Heart right ventricle (tissue), 16 donors: ENCODE results near the gene PXDC1. TPM values are rescaled to one million over a fixed set of nuclear protein-coding genes. Genes with fewer than 3 reads are reported as not detected.

Source experiments
- ATAC-seq, 8 donors: fragments of 200-7000 bp; cut with Tn5 transposase; one replicate each; pipeline ENCODE4 v1.9.1; 2020; ENCODE audit warnings: mild to moderate bottlenecking in 8 of 8, moderate library complexity in 8 of 8, moderate number of reproducible peaks in 1 of 8
- DNase-seq, 2 donors: peaks; one replicate each; pipeline ENCODE4 v3.0.0-alpha.2; 2020
- H3K27ac ChIP-seq, 10 donors: fragments of 200-600 bp; sonication (generic) in 2 of 10; one replicate each; pipeline versions ENCODE4 v1.5.0 to v1.8.0; 2020 to 2022; ENCODE audit warnings: mild to moderate bottlenecking in 3 of 10
- H3K27me3 ChIP-seq, 7 donors: fragments of 200-600 bp; one replicate each; pipeline ENCODE4 v1.8.0; 2021 to 2022; ENCODE audit warnings: mild to moderate bottlenecking in 2 of 7
- H3K36me3 ChIP-seq, 9 donors: fragments of 200-600 bp; sonication (generic) in 1 of 9; one replicate each; pipeline versions ENCODE4 v1.5.0 to v1.8.0; 2020 to 2022; ENCODE audit warnings: mild to moderate bottlenecking in 2 of 9
- H3K4me1 ChIP-seq, 9 donors: fragments of 200-600 bp; sonication (generic) in 1 of 9; one replicate each; pipeline versions ENCODE4 v1.5.0 to v1.8.0; 2020 to 2022; ENCODE audit warnings: mild to moderate bottlenecking in 4 of 9
- H3K4me3 ChIP-seq, 10 donors: fragments of 200-600 bp; sonication (generic) in 2 of 10; one replicate each; pipeline versions ENCODE4 v1.5.0 to v1.8.0; 2020 to 2022; ENCODE audit warnings: mild to moderate bottlenecking in 7 of 10, moderate library complexity in 2 of 10
- H3K9me3 ChIP-seq, 11 donors: fragments of 200-600 bp in 10 of 11; sonication (generic) in 2 of 11; one replicate each; pipeline versions ENCODE4 v1.5.0 to v1.8.0; 2013 to 2022; ENCODE audit warnings: mild to moderate bottlenecking in 2 of 11, control low read depth in 1 of 11, moderate library complexity in 1 of 11
- WGBS, 2 donors: extraction: QIAGEN DNeasy Blood & Tissue Kit; methylation state at CpG; one replicate each; pipeline ENCODE4 v1.1.7; 2013; ENCODE audit warnings: inconsistent platforms in 1 of 2; 5-methylcytosine and 5-hydroxymethylcytosine counted together
- intact Hi-C, 10 donors: fragments of 100-400 bp; cut with DNase I; formaldehyde crosslinking; loops; one replicate each; pipeline versions ENCODE4 v1.11.1 to v1.14.2; 2022
- polyA plus RNA-seq, 2 donors: library from polyadenylated mRNA; stranded (reverse); fragments of 200-250 nt; gene quantifications; one replicate each; pipeline ENCODE4 v1.2.3, GENCODE V29; 2013
- total RNA-seq, 10 donors: library from RNA; stranded (reverse); fragmentation: NEBNext Ultra II Directional in 3 of 10; extraction: Animal tissue kit (Norgen Biotek cat#: 25700) in 3 of 10; gene quantifications; one replicate each; pipeline versions ENCODE4 v1.2.1 to v1.2.4, GENCODE V29; 2021 to 2023
- TF ChIP-seq, protein P1 (sequence below), 9 donors: fragments of 200-600 bp; sonication (generic) in 2 of 9; IDR thresholded peaks; one replicate each; pipeline versions ENCODE4 v1.5.0 to v1.8.0; 2021 to 2022; ENCODE audit warnings: antibody characterized with exemption in 9 of 9, mild to moderate bottlenecking in 5 of 9, moderate library complexity in 1 of 9
- donor health status: Arrhythmogenic right ventricular cardiomyopathy.
- donor health status: ischemic (EF 13 %, LVEDD 7.1; RV severe dilation, severe dysfunction).
- donor health status: healthy with polysubstance abuse.
- donor health status: DM: no; HTN: yes; CAD: no.
- donor health status: DM: no; HTN: no; CAD: no.
- donor health status: ischemic (EF 25% LVEDD 6.9; RV normal size, moderate dysfunction).
- donor health status: ischemic (EF 25% LVEDD 5.7; RV mildly dilated, moderate dysfunction).
- donor health status: healthy.
- donor health status: DM: yes; HTN: yes; CAD: no.
- donor health status: Ischemic cardiomyopathy.
- donor health status: ischemic (EF 35%, LVEDD 5.7; RV mildly dilated, moderate dysfunction).
- donor health status: nonischemic (EF 11% LVEDD 7.7; RV severe dilation, severe dysfunction).
- donor health status: DM: yes; HTN: yes; CAD: no.
- donor health status: PGD.
- donor health status: ischemic (EF 29% LVEDD 5.4; RV normal size, mild dysfunction).
- donor health status: nonischemic (EF 23%, LVEDD 6.1; RV moderate dilation, normal function).

Gene PXDC1
- total and polyA plus RNA-seq, 12 donors = 11.3 to 69.9 (median 21.7) TPM

DNA sequence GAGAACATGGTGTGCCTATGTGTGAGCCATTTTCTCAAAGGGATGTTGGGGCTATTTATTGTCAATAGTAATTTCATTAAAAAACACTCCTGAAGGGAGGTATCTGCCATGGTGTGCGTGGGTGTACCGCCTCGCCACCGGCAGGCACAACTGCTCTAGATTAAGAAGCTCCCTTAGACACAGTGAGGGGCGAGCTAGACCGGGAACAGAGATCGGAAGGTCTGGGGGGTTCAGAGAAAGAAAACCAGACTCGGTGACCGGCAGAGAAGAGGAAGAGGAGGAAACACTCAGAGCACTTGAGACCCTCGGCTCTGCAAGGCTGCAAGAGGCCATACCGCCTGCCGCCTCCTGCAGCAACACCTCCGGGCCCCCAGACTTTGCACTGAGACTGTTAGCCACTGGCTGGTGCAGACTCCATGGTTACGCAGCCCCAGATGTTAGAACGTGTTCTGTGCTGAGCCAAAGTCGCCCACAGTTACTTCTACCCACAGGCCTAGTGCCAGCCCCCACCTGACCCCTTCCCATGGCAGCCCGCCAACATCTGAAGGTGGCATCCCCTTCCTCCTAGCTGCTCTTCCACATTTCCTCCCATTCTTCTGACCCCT, 18.1 kb downstream of the PXDC1 start:
- intact Hi-C loops = loop anchor here (2.0 to 10.0 kb wide), 13 partner anchors 279 to 609 kb away; partner anchors contain the start of gene SLC22A23 (in 3 of the 10)
- Histone ChIP-seq H3K4me3 (no peak overlapping the region), H3K27ac (no peak overlapping the region), H3K9me3 (peaks cover 0 to 8% (median 0%) of the 10 kb centered on the region in 11 donors), H3K27me3 (no peaks in the 10 kb centered on the region), H3K36me3 (peaks cover 0 to 93% (median 43%) of the 10 kb centered on the region in 9 donors), H3K4me1 (peaks cover 0 to 40% (median 13%) of the 10 kb centered on the region in 9 donors)
- ATAC-seq (peak in 1 of 8 donors; percentile 18), DNase-seq (no peak)
- WGBS, 2 donors = 88 to 89% methylated on average over 17 of the region's 17 CpGs
- TF ChIP-seq, protein P1, sequence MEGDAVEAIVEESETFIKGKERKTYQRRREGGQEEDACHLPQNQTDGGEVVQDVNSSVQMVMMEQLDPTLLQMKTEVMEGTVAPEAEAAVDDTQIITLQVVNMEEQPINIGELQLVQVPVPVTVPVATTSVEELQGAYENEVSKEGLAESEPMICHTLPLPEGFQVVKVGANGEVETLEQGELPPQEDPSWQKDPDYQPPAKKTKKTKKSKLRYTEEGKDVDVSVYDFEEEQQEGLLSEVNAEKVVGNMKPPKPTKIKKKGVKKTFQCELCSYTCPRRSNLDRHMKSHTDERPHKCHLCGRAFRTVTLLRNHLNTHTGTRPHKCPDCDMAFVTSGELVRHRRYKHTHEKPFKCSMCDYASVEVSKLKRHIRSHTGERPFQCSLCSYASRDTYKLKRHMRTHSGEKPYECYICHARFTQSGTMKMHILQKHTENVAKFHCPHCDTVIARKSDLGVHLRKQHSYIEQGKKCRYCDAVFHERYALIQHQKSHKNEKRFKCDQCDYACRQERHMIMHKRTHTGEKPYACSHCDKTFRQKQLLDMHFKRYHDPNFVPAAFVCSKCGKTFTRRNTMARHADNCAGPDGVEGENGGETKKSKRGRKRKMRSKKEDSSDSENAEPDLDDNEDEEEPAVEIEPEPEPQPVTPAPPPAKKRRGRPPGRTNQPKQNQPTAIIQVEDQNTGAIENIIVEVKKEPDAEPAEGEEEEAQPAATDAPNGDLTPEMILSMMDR (IDR thresholded peaks at IDR 0.05) = no peak

DNA sequence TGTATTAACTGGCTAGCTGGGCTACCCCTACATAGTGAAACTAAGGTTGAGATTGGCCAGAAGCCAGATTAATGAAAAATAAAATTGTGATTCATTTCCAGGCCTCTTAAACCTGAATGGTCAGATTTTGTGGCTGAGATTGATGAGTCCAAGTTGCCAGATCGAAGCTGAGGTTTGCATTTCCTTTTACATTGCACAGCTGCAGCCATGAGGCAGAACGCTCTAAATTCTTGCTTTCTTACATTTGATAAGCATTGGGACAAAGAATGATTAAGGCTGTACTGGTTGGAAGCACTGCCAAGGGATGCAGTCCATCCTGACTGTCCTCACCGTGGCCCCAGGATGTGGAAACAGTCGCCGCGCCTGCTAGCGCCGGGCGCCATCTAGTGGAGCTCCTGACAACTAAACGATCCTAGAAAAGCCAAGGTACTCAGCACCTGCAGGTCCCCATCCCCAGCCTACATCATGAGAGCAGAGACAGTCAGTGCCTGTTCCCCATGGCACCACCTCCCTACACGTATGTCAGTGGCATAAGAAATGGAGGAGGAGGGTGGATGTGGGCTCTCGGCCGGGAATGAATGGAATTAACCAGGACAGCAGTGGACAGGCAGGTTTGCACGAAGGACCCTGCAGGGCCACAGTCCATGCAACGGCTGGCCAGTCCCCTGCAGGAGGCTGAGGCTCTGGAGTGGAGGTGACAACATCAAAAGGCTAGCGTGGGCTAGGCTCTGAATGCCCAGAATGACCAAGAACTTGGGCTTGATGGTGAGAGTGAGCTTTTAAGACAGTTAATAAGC, 19.0 kb downstream of the PXDC1 start:
- Histone ChIP-seq H3K4me3 (no peak overlapping the region), H3K36me3 (peaks cover 0 to 93% (median 40%) of the 10 kb centered on the region in 9 donors), H3K27me3 (no peaks in the 10 kb centered on the region), H3K4me1 (peaks cover 0 to 33% (median 13%) of the 10 kb centered on the region in 9 donors), H3K27ac (peak overlapping the region in 1 of 10 donors; percentile 6), H3K9me3 (peaks cover 0 to 8% (median 0%) of the 10 kb centered on the region in 11 donors)
- 27% methylated on average over 16 of the region's 16 CpGs for WGBS, 2 donors
- intact Hi-C loops = loop anchor here (1.0 to 10.0 kb wide), 15 partner anchors 278 to 608 kb away; partner anchors contain the start of gene SLC22A23 (in 3 of the 10)
- peak; percentile 67 to 72 for DNase-seq
- peak; percentile 65 to 84 (median 73) for ATAC-seq
- TF ChIP-seq, protein P1 (IDR thresholded peaks at IDR 0.05) = peak; percentile 76 to 94 (median 87)

DNA sequence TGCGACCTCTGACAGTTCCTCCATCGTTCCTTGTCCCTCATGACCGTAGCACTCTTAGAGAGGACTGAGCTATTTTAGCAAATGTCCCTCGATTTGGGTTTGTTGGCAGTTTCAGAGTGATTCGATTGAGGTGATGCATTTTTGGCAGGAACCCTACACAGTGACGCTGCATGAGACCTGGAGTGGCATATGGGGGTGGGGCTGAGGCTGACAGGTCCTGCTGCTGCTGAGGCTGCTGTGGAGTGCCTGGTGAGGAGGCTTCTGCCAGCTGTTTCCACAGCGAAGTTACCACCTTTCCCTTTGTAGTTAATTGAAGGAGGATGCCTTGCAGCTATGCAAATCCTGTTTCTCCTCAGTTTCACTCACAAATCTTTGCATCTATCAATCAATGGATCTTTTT, 19.8 kb downstream of the PXDC1 start:
- 80 to 83% methylated on average over 7 of the region's 7 CpGs for WGBS, 2 donors
- Histone ChIP-seq H3K9me3 (peaks cover 0 to 8% (median 0%) of the 10 kb centered on the region in 11 donors), H3K36me3 (peaks cover 0 to 93% (median 39%) of the 10 kb centered on the region in 9 donors), H3K27me3 (no peaks in the 10 kb centered on the region), H3K4me3 (no peak overlapping the region), H3K4me1 (peaks cover under 1 to 34% (median 17%) of the 10 kb centered on the region in 9 donors), H3K27ac (no peak overlapping the region)
- TF ChIP-seq, protein P1 (IDR thresholded peaks at IDR 0.05) = no peak
- intact Hi-C loops = loop anchor here (1.0 to 10.0 kb wide), 15 partner anchors 277 to 607 kb away; partner anchors contain the start of gene SLC22A23 (in 3 of the 10)
- DNase-seq (no peak), ATAC-seq (peak in 1 of 8 donors; percentile 12)
